Measurements from ENCODE around the gene HECTD3. TPM values are rescaled to one million over a fixed set of nuclear protein-coding genes. Genes with fewer than 3 reads are reported as not detected.

The HECTD3 gene
- total and polyA plus RNA-seq, 9 of the 15 experiments (the other 6 are each of a cell fraction or from before 2014, with no cell fraction given): 6.3 to 50.8 (median 18.9) TPM

DNA sequence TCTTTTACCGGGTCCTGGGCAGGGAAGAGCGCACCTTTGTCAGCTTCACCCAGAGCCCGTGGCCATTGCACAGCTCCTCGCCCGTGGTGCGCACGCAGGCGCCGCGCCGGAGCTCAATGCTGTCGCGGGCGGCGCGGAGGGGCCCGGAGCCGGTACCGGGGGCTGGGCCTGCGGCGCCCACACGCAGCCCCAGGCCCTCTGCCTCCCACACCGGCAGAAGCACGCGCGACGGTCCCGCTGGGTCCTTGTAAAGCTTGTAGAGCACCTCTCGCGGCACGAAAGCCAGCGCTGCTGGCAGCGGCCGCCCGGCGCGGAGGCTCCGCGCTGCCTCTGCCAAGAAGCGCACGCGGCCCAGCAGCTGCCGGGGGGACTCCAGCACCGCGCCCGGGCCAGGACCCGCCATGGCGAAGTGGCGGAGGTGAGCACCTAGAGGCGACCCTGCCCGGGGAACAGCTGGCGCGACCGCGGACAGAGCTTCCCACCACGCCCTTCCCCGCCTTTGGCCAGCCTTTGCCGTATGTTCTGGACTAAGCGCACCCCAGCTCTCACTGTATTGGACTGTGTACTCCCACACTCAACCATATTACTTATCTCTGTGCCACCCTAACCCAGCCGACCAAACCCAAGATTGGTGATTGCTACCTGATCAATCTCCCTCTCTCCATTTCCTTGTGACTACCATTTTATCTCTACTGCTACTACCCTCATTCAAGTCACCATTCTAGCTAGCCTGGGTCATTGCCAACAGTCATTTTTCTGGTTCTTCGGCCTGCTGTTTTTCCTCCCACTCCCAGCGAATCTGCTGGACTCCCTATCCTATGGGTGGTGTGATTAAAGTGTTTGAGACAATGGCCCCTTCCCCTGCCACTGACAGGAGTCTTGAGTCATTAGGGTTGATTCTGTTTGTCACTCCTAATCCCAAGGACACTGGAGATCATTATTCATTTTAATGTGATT is at the start of gene HECTD3 (continued):
- TF ChIP-seq, protein P1, sequence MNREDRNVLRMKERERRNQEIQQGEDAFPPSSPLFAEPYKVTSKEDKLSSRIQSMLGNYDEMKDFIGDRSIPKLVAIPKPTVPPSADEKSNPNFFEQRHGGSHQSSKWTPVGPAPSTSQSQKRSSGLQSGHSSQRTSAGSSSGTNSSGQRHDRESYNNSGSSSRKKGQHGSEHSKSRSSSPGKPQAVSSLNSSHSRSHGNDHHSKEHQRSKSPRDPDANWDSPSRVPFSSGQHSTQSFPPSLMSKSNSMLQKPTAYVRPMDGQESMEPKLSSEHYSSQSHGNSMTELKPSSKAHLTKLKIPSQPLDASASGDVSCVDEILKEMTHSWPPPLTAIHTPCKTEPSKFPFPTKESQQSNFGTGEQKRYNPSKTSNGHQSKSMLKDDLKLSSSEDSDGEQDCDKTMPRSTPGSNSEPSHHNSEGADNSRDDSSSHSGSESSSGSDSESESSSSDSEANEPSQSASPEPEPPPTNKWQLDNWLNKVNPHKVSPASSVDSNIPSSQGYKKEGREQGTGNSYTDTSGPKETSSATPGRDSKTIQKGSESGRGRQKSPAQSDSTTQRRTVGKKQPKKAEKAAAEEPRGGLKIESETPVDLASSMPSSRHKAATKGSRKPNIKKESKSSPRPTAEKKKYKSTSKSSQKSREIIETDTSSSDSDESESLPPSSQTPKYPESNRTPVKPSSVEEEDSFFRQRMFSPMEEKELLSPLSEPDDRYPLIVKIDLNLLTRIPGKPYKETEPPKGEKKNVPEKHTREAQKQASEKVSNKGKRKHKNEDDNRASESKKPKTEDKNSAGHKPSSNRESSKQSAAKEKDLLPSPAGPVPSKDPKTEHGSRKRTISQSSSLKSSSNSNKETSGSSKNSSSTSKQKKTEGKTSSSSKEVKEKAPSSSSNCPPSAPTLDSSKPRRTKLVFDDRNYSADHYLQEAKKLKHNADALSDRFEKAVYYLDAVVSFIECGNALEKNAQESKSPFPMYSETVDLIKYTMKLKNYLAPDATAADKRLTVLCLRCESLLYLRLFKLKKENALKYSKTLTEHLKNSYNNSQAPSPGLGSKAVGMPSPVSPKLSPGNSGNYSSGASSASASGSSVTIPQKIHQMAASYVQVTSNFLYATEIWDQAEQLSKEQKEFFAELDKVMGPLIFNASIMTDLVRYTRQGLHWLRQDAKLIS (CRISPR knock-in tag; IDR thresholded peaks at IDR 0.05): no peak
- TF ChIP-seq CCAR2 (IDR thresholded peaks at IDR 0.05; ENCODE audit: low read depth, low read length) (no peak), ETV1 (tag; conservative IDR thresholded peaks at IDR 0.05; ENCODE audit: low read depth) (no peak), MAFK (IDR thresholded peaks at IDR 0.05; ENCODE audit: low read length) (peak; percentile 91), ZNF75A (CRISPR knock-in tag; IDR thresholded peaks at IDR 0.05) (no peak), ZBTB33 (CRISPR knock-in tag; IDR thresholded peaks at IDR 0.05) (no peak), TGIF2 (CRISPR knock-in tag; IDR thresholded peaks at IDR 0.05) (peak; percentile 96), CXXC5 (CRISPR knock-in tag; IDR thresholded peaks at IDR 0.05) (peak; percentile 68; the same call in 1 of the 2 replicates), DLX4 (CRISPR knock-in tag; IDR thresholded peaks at IDR 0.05) (no peak), ETV5 (CRISPR knock-in tag; IDR thresholded peaks at IDR 0.05; ENCODE audit: low read depth) (peak; percentile 22; the same call in 1 of the 2 replicates)
- TF ChIP-seq, protein P2, sequence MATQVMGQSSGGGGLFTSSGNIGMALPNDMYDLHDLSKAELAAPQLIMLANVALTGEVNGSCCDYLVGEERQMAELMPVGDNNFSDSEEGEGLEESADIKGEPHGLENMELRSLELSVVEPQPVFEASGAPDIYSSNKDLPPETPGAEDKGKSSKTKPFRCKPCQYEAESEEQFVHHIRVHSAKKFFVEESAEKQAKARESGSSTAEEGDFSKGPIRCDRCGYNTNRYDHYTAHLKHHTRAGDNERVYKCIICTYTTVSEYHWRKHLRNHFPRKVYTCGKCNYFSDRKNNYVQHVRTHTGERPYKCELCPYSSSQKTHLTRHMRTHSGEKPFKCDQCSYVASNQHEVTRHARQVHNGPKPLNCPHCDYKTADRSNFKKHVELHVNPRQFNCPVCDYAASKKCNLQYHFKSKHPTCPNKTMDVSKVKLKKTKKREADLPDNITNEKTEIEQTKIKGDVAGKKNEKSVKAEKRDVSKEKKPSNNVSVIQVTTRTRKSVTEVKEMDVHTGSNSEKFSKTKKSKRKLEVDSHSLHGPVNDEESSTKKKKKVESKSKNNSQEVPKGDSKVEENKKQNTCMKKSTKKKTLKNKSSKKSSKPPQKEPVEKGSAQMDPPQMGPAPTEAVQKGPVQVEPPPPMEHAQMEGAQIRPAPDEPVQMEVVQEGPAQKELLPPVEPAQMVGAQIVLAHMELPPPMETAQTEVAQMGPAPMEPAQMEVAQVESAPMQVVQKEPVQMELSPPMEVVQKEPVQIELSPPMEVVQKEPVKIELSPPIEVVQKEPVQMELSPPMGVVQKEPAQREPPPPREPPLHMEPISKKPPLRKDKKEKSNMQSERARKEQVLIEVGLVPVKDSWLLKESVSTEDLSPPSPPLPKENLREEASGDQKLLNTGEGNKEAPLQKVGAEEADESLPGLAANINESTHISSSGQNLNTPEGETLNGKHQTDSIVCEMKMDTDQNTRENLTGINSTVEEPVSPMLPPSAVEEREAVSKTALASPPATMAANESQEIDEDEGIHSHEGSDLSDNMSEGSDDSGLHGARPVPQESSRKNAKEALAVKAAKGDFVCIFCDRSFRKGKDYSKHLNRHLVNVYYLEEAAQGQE (IDR thresholded peaks at IDR 0.05; ENCODE audit: borderline replicate concordance): peak; percentile 44
- TF ChIP-seq, protein P2 (CRISPR knock-in tag; IDR thresholded peaks at IDR 0.05; ENCODE audit: low read depth): peak; percentile 59; the same call in 1 of the 2 replicates
